DND-41 (cell line): Measurements from ENCODE around the gene MPP7.
"Not testable (repeated sequence)": the region's sequence is repeated elsewhere in the genome, so short reads cannot be mapped to it uniquely, and the experiment has no call there.

Experiments used
- ATAC-seq: fragments of 200-7000 bp; cut with Tn5 transposase; 3 replicates; pipeline ENCODE4 v1.9.1; 2021; ENCODE audit warnings: low read depth; ENCODE audit not compliant: insufficient read depth
- DNase-seq: peaks from one replicate; pipeline ENCODE4 v3.0.0-alpha.2; 2020
- H2AFZ ChIP-seq: 2 replicates; pipeline ENCODE4 v1.6.0; 2012; ENCODE audit warnings: low read depth, low read length
- H3K27ac ChIP-seq: 2 replicates; pipeline ENCODE4 v1.5.1; 2012; ENCODE audit warnings: low read length, inconsistent platforms
- H3K27me3 ChIP-seq: fragments of 200-600 bp; sonication (generic); 2 replicates; pipeline ENCODE4 v1.6.0; 2012; ENCODE audit warnings: low read length, mild to moderate bottlenecking, inconsistent platforms; ENCODE audit not compliant: insufficient read depth, poor library complexity
- H3K36me3 ChIP-seq: 2 replicates; pipeline ENCODE4 v1.5.1; 2012; ENCODE audit warnings: low read length, inconsistent platforms; ENCODE audit not compliant: insufficient read depth
- H3K4me1 ChIP-seq: 2 replicates; pipeline ENCODE4 v1.5.1; 2012; ENCODE audit warnings: mild to moderate bottlenecking, low read length; ENCODE audit not compliant: insufficient read depth
- H3K4me2 ChIP-seq: 2 replicates; pipeline ENCODE4 v1.6.0; 2012; ENCODE audit warnings: mild to moderate bottlenecking, moderate library complexity, low read length, inconsistent platforms; ENCODE audit not compliant: insufficient read depth
- H3K4me3 ChIP-seq, 2 experiments: fragments of 200-600 bp in 1 of 2; shearing (Covaris generic) in 1 of 2; 2 replicates each; pipeline ENCODE4 v1.5.1; 2012 to 2016; ENCODE audit warnings: inconsistent platforms in 2 of 2, low read length in 2 of 2, mild to moderate bottlenecking in 2 of 2, low read depth in 1 of 2, moderate library complexity in 1 of 2
- H3K79me2 ChIP-seq: 2 replicates; pipeline ENCODE4 v1.6.0; 2012; ENCODE audit warnings: low read length, inconsistent platforms; ENCODE audit not compliant: insufficient read depth
- H3K9ac ChIP-seq: 2 replicates; pipeline ENCODE4 v1.6.0; 2012; ENCODE audit warnings: low read depth, mild to moderate bottlenecking, inconsistent platforms, low read length, moderate library complexity
- H3K9me3 ChIP-seq: 2 replicates; pipeline ENCODE4 v1.5.1; 2012; ENCODE audit warnings: low read length, moderate library complexity, mild to moderate bottlenecking, inconsistent platforms; ENCODE audit not compliant: insufficient read depth, severe bottlenecking
- H4K20me1 ChIP-seq: 2 replicates; pipeline ENCODE4 v1.6.0; 2012; ENCODE audit warnings: low read length; ENCODE audit not compliant: insufficient read depth
- CTCF ChIP-seq: IDR thresholded peaks from 2 replicates; pipeline ENCODE4 v1.5.1; 2012; ENCODE audit warnings: borderline replicate concordance, low read length, moderate library complexity, mild to moderate bottlenecking; ENCODE audit not compliant: poor library complexity, severe bottlenecking; ENCODE audit errors: extremely low read depth
- EZH2 ChIP-seq: IDR thresholded peaks from 3 replicates; pipeline ENCODE4 v1.6.1; 2012; ENCODE audit warnings: borderline replicate concordance, low read depth, mild to moderate bottlenecking, moderate library complexity, low read length, inconsistent platforms; ENCODE audit not compliant: severe bottlenecking

MPP7 gene

DNA sequence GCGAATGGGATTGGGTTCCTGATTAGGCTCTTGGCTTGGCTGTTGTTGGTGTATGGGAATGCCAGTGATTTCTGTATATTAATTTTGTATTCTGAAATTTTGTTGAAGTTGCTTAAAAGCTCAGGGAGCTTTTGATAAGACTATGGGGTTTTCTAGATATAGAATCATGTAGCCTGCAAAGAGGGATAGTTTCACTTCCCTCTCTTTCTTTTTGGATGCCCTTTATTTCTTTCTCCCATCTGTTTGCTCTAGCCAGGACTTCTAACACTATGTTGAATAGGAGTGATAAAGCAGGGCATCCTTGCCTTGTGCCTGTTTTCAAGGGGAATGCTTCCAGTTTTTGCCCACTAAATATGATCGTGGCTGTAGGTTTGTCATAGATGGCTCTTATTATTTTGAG is 40.4 kb upstream of the MPP7 start:
- Histone ChIP-seq H2AFZ (no peak overlapping the region), H3K4me2 (no peak overlapping the region), H3K4me1 (no peaks in the 10 kb centered on the region), H4K20me1 (no peaks in the 10 kb centered on the region), H3K4me3 (no peak overlapping the region), H3K9me3 (no peaks in the 10 kb centered on the region), H3K27me3 (no peaks in the 10 kb centered on the region), H3K79me2 (no peaks in the 10 kb centered on the region), H3K36me3 (no peaks in the 10 kb centered on the region), H3K9ac (no peak overlapping the region), H3K27ac (no peak overlapping the region)
- no peak for DNase-seq
- no peak for TF ChIP-seq EZH2
- TF ChIP-seq CTCF, result no peak
- no peak for ATAC-seq

DNA sequence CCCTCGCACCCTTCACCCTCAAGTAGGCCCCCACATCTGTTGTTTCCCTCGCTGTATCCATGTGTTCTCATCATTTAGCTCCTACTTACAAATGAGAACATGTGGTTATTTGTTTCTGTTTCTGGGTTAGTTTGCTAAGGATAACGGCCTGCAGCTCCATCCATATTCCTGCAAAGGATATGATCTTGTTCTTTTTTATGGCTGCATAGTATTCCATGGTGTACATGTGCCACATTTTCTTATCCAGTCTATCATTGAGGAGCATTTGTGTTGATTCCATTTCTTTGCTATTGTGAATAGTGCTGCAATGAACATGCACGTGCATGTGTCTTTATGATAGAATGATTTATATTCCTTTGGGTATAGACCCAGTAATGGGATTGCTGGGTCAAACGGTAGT is 38.8 kb upstream of the MPP7 start:
- not testable (repeated sequence) for H4K20me1 ChIP-seq, H3K4me3 ChIP-seq, H3K4me2 ChIP-seq, H3K4me1 ChIP-seq, H3K36me3 ChIP-seq, DNase-seq, H3K27ac ChIP-seq, H3K27me3 ChIP-seq, ATAC-seq, H3K9me3 ChIP-seq, H3K79me2 ChIP-seq, H3K9ac ChIP-seq, H2AFZ ChIP-seq

- Histone ChIP-seq H3K9ac (no peak overlapping the region), H3K79me2 (no peaks in the 10 kb centered on the region), H3K36me3 (no peaks in the 10 kb centered on the region), H3K27me3 (no peaks in the 10 kb centered on the region), H3K9me3 (no peaks in the 10 kb centered on the region), H3K4me3 (no peak overlapping the region), H3K4me2 (no peak overlapping the region), H2AFZ (no peak overlapping the region), H3K27ac (no peak overlapping the region), H4K20me1 (no peaks in the 10 kb centered on the region), H3K4me1 (no peaks in the 10 kb centered on the region)
- TF ChIP-seq CTCF, result no peak
- no peak for TF ChIP-seq EZH2
- DNase-seq (no peak), ATAC-seq (no peak)
Observed at GRCh38 chr10:28332726-28333125, 29.9 kb upstream of the MPP7 start.

DNA sequence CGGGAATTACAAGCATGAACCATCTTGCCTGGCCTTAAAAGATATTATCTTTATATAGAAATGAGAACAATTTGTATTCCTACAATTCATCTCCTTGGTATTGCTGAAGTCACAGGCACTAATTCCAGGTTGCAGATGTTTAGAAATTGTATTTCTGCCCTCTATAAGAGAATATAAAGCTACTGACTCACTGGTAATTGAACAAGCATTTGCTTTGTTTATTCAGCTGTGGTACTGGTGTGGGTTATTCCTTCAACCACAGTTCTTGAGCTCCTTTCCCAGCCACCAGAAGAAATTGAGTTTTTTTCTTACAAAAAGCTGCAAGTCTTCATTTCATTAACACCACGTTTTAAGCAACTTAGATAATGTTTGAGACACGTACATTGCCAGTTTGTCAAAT is 29.0 kb upstream of the MPP7 start:
- Histone ChIP-seq H3K9me3 (no peaks in the 10 kb centered on the region), H3K4me3 (no peak overlapping the region), H3K36me3 (no peaks in the 10 kb centered on the region), H3K9ac (no peak overlapping the region), H3K27ac (no peak overlapping the region), H3K4me1 (no peaks in the 10 kb centered on the region), H4K20me1 (no peaks in the 10 kb centered on the region), H2AFZ (no peak overlapping the region), H3K79me2 (no peaks in the 10 kb centered on the region), H3K27me3 (no peaks in the 10 kb centered on the region), H3K4me2 (no peak overlapping the region)
- TF ChIP-seq CTCF, result no peak
- no peak for TF ChIP-seq EZH2
- no peak for DNase-seq
- no peak for ATAC-seq
